SHP77 (cell line): Measurements from ENCODE around the gene RARRES2.

Experiments used
- DNase-seq, 2 experiments: peaks; one replicate each; lab custom pipeline; 2025; lab: John Stamatoyannopoulos, UW

The RARRES2 gene

DNA sequence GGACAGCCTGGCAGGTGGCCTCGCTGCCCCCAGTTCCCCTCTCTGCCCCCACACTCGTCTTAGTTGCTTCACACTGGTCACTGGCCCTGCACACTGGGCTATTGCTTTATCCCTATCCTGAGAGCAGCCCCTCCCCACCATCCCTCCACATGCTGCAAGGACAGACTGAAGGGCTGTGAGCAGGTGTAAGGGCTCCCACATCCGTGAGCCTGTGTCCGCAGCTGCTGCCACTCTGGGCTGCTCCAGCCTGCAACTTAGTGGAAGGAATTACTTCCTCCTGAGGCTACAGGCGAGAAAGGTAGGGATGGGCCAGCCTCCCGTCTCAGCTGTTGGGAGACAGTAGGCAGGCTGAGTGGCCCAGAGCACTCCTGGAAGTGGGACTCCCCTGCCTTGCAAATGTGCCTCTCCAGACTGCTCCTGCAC, 3.8 kb downstream of the RARRES2 start:
- DNase-seq: no peak

DNA sequence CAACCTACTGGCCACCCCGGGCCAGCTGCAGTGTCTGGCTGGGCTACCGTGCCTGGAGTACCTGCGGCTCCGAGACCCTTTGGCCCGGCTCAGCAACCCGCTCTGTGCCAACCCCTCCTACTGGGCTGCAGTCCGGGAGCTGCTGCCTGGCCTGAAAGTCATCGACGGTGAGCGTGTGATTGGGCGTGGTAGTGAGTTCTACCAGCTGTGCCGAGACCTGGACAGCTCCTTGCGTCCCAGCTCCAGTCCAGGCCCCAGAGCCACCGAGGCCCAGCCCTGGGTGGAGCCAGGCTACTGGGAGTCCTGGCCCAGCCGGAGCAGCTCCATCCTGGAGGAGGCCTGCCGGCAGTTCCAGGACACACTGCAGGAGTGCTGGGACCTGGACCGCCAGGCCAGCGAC, 4.2 kb downstream of the RARRES2 start:
- no peak for DNase-seq

DNA sequence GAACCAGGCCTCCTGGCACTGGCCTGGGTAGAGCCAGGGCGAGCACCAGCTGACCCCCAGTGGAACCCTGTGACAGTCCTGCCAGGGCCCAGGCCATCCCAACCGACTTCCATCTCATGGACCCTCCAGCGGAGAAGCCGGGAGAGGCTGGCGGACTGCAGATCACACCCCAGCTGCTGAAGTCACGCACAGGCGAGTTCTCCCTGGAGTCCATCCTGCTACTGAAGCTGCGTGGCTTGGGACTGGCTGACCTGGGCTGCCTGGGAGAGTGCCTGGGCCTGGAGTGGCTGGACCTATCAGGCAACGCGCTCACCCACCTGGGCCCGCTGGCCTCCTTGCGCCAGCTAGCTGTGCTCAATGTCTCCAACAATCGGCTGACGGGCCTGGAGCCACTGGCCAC, 4.7 kb downstream of the RARRES2 start:
- no peak for DNase-seq

DNA sequence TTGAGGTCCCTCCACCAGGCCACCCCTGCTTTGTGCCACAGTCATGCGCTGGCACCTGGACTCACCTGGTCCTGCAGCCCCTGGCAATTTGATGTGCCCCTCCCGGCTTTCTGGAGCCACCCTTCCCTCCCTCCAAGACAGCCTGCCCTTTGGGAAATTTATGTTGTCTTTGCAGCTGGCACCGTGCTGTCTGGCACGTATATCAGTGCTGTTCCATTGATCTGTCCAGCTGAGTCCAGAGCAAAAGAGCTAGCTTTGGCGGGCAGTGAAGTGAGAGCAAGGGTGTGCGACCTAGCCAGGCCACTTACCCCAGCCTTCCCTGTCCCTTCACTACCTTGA, 5.7 kb downstream of the RARRES2 start:
- DNase-seq: no peak

DNA sequence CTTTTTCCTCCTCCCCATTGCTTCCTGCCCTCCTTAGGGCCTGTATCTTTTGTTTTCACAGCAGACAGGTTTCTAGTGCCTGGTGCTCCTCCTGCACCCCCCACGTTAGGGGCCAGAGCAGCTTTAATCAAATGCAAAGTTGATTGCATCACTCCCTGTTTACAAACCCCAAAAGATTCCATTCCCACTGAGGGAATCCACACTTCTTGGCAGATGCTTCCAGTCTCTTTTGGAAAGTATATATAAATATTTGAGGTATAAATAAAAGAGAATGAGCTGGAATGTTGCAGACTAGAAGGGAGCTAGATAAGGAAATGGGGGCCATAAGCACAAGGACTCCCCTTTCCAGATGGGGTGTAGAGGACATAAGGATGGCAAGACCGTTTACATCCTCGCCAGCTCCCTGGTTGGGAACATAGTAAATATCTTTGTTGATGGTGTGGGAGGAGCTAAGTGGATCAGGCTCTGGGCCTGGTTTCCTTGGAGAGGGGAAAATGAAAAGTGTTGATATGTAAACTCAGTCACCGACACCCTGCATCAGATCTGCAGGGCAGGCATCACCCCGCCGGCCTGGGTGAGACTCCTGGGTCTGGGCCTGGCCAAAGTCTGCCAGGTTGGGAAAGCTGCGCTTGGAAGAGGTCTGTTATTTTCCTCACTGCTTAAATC, 6.2 kb downstream of the RARRES2 start:
- DNase-seq: no peak

DNA sequence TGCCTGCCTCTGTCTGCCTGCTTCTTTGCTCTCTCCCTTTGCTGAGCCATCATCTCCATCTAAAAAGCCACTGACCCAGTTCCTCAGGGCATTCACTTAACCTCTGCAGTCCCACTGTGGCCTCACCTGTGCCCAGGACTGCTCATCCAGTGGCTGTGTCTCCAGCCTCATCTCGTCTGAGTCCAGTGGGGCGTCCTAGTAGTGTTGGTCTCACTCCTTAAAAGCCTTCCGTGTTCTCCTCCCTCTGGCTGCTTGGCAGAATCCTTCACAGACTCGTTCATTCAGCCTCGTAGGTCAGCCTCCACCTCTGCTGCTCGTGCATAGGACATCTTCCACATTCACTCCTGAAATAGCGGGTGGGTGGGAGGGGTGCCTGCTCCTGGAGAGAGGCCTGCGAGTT, 7.3 kb downstream of the RARRES2 start:
- DNase-seq: no peak

DNA sequence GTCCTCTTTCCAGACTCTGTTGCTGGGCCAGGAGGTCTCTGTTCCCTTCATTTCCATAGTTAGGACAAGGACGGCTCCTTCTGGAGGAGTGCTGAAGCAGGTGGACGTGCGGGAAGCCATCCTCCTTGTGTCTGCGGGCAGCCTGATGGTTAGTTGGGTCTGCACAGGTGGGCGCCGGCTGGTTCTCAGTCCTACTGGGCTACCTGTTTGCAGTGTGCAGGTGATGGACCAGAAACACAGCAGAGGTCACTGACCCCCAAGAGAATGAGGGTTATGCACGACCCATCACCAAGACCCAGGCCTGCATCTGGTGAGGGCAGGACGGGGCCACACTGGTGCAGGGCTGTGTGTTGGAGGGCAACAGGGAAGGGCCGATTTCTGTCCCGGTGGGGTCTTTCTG, 7.8 kb downstream of the RARRES2 start:
- no peak for DNase-seq

DNA sequence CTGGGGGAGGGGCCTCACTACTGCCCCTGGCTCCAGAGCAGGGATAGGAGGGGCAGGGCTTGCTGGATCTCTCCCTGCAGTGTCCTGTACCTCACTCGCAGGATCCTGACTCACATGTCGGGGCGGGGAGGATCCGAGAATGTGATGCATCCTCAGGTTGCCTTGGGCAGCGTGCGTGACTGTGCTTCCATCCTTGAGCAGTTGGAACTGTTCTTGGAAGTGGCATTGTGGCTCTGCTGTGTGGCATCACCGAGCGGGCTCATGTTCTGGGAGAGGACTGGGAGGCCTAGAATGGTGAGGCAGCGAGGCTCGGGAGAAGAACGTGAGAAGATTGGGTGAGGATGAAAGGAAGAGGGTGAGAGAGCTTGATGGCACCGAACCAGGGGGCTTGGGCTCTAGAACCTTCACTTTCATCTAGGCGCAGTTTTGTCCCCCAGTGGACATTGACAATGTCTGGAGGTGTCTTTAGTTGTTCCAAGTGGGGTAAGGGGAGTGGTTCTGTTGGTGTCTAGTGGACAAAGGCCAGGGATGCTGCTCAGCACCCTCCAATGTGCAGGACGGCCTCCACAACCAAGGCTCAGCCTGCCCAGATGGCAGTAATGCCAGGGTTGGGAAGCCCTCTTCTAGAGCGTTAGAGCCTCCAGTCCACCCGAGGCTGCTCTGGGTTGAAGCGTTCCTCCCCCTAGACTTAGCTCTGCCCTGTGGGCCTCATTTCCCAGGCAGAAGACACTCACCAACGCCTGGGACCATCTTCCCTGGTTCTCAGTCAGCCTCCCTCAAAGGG, 8.4 kb downstream of the RARRES2 start:
- DNase-seq: no peak

DNA sequence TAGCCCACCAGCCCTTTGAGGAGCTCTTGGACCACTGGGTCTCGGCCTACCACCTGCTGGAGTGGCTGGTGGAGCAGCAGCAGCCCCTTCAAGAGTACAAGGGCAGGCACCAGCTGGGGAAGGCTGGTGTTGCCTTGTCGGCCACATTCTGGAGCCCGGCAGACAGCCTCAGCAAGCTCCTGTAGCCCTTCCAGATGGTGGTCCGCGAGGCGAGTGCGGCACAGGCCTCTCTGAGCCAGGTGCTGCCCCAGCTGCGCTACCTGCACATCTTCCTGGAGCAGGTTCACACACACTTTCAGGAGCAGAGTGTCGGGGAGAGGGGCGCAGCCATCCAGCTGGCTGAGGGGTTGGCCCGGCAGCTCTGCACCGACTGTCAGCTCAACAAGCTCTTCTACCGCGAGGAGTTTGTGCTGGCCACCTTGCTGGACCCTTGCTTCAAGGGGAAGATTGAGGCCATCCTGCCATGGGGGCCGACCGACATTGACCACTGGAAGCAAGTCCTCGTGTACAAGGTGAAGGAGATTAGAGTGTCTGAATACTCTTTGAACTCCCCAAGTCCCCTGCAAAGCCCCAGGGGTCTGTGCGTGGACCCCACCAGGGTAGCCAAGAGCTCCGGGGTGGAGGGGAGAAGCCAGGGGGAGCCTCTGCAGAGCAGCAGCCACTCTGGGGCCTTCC, 11.1 kb downstream of the RARRES2 start:
- no peak for DNase-seq

DNA sequence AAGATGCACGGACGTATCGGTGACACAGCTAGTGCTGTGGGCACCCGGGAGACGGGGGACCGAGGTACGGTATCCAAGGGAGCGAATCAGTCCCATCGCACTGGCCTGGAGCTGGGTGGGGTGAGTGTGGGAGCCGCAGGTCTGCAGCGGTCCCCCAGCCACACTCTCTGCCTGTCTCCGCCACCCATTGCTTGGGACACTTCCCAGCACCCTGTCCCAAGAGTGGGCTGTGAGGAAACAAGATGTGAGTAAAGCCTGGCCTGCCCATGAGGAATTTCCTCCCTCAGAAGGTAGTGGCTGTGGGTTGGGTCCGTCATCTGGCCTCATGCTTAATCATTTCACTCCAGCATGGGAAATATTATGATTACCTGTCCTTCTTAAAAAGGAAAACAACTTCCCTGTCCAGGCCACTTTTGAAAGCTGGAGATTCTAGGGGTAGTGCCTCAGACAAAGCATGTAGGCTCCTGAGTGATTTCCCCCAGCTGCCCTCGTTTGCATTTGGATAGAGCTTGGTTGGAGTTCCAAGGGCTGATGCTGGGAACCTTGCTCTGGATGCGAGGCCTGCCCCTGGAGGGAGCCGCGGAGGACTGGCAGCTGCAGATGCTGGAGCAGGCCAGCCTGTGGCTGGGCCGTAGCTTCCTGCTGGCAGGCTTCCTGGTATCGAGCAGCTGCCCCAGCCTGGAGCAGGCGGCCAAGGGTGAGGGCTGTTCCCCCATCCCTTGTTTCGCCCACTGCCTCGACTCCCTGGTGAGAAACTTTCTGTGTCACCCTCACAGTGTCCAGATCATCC, 11.9 kb downstream of the RARRES2 start:
- DNase-seq: no peak

DNA sequence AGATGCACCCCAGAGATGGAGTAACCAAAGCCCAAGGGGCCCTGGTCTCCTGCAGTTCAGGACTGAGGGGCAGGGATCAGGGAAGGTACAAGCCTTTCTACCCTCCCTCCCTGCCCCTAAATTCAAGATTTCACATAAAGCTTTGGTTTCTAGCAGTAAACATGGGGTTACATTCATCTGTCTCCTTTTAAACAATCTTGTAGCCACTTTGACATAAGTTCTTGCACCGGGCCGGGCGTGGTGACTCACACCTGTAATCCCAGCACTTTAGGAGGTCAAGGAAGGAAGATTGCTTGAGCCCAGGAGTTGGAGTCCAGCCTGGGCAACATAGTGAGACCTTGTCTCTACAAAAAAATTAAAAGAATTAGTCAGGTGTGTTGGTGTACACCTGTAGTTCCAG, 14.1 kb downstream of the RARRES2 start:
- DNase-seq: no peak

DNA sequence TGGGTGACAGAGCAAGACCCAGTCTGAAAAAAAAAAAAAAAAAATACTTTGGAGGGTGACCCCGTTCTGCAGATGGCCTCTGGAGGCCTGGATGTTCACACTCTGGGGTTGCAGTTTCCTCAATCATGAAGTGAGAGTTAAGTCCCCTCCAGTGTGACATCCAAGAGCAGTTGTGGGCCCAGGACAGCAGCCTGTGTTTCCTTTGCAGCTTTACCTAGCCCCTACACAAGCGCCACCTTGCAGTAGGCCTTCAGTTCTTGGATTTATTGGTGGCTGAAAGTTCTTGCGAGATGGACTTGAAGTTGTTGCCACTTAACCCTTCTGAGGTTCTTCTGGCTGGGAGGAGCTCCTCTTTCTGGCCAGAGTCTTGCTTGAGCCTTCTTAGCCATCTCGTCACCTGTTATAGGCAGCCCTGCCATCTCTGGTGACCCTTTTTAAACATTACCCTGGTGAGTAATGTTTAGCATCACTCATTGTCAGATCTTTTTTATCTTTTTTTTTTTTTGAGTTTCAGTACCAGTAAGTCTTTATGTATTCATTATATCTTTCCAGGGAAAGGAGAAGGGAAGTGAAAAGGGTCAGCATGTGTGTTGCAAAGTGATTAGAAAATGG, 14.7 kb downstream of the RARRES2 start:
- DNase-seq: no peak

DNA sequence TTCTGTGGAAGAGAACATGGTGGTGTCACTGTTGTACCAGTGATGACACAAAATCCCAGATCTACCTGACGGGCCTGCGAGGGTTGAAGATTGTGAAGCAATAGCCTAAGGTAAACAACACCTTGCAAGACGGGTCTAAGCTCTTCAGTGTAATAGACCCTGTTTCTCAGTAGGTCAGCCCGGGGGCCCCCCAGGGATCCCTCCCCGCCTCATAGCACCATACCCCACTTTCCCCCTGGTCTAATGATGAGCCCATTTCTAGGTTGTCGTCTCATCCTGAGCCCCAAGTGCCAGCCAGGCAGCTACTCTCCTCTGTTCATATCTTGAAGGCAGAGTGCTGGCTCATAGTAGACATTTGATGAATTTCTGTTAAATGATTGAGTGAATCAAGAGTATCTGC, 15.5 kb downstream of the RARRES2 start:
- no peak for DNase-seq

DNA sequence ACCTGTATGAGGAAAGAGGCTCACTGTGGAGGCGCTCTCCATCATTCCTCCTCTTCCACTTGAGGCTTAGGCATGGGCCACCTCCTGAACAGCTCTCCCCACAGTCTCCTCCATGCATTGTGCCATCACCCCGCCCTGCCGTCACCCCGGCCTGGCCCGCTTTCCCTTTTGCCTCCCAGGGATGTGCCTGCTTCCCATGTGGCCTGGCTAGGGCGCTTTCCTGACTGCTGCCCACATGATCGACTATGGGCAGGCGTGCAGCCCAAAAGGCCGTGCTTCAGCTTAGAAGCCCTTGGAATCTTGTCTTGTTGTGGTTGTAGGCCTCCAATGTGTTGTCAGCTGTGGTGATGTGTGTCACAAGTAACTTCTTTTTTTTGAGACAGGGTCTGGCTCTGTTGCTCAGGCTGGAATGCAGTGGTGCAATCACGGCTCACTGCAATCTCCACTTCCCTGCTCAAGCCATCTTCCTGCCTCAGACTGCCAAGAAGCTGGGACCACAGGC, 16.3 kb downstream of the RARRES2 start:
- DNase-seq: no peak

DNA sequence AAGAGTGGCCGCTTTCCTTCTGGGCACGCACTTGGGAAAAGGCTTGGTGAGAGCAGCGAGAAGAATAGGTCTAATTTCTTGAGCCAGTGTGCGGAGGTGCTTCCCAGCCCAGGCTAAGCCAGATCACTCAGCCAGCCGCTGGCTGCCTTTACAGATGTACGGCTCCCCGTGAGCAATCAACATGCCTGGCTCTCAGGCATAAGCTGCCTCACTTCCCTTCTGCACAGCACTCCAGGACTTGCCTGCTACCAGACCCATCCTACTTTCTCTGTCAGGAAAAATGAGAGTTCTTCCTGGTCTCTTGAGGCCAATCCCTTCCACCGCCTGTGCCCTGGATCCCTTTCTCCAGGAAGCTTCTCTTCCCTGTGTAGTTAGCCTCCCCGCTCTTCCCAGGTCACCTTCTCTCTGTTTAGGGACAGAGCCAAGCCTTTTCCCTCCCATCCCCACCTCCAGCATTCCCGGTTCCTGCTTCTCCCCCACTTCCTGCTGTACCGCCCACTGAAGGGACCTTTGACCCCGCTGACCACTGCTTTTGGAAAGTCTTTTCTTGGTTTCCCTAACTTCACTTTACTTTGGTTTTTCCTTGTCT, 17.0 kb downstream of the RARRES2 start:
- no peak for DNase-seq

DNA sequence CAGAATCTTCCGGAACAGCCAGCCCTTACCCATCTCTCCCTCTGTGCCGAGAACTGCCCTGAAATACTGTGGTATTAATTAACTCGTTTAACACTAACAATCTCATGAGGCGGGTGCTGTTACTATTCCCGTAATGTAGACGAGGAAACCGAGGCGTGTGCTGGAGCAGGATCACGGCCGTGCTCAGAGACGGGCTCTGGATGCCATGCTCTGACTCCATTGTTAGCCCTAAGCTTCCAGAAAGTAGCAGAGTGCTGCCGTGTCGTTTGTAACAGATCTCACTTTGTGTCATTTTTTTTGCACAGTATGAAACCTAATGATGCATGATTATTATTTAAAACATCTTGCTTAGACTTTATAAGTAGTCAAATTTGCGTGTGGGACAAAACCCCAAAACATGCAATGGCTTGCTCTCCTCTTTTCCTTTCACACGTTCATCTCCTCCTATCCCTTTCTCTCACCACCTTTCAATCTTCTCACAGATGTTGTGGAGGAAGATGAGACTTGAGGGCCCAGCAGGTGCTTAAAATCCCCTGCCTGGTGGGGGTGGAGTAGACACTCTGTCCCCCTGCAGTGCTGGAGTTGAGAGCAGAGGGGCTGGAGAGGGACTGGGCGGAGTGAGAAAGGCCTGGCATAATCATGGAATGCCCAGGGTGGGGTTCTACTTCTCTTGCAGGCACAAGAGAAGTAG, 17.6 kb downstream of the RARRES2 start:
- DNase-seq: peak in 1 of 2 experiments; percentile 32

DNA sequence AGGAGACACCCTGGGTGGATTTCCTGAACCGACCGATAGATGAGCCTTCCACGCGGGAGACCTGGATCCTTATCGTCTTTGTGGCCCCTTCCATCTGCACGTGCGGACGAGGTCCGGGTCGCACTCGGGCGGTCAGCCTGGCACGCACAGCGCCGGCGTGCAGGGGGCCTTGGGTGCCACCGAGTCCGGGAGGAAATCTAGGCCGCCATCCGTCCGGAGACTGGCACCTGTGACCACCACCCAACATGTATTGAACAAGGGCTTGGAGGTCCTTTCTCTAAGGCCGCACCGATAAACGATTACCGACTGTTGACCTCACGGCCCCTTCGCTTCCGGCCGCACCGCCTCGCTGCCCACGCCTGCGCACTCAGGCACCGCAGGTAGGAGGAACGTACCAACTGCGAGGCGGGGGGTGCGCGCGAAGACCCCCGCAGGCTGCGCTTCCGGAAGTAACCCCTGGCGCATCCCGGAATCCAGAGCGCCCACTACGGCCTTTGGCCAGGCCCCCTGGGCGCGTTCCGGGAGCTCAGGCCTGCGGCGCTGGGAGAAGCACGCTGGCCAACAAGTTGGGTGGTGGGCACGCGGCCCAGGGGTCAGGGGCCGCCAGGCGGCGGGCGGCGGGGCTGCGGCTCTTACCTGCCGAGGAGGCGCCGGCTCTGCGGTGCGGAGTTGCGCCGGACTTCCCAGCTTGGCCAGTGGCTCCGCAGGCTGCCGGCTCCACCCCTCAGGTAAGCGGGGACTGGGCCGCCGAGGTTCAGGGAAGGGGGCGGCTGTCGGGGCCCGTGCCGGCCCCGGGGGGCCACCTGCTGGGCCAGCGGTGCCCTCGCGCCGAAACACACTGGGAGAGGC, 18.4 kb downstream of the RARRES2 start, which contains the start of the genes ACTR3C and LRRC61:
Gene ACTR3C (minus strand): TSS at position 713 of the 849 bp plus-strand sequence. CDS start 28,249 bp downstream, outside the sequence.
Gene LRRC61 (plus strand): TSS at position 523 of the 849 bp plus-strand sequence. CDS start 13,507 bp downstream, outside the sequence.
- DNase-seq: peak; percentile 58 to 75

DNA sequence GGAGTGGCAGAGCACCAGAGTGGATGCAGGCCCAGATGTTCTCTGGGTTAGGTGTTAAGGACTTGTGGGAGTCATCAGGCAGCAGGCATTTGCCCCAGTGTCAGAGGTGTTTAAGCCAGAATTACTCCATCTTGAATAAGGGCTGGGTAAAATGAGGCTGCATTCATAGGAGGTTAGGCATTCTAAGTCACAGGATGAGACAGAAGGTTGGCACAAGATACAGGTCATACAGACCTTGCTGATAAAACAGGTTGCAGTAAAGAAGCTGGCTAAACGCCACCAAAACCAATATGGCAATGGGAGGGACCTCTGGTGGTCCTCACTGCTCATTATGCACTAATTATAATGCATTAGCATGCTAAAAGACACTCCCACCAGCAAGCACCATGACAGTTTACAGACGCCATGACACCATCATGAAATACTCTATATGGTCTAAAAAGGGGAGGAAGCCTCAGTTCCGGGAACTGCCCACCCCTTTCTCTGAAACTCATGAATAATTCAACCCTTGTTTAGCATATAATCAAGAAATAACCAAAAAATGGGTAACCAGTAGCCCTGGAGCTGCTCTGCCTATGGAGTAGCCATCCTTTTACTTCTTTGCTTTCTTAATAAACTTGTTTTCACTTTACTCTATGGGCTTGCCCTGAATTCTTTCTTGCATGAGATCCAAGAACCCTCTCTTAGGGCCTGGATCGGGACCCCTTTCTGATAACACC, 19.2 kb downstream of the RARRES2 start:
- DNase-seq: peak in 1 of 2 experiments; percentile 10

DNA sequence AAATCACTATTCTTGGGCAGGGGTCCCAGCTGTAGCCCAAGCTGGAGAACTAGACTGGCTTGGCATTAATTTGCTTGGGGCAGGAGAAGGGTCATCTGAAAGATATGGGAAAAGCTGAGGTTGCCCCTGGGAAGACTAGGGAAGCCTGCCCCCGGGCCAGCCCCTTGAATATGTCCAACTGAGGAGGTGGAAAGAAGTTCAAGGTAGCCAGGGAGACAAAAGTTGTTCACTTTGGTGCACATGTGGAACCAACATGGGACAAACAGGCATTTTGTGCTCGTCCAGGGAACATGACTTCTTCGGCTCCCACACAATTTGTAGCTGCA, 19.7 kb downstream of the RARRES2 start:
- no peak for DNase-seq
